KBM-7 (cell line): Measurements from ENCODE around the gene GSG1.
"Not testable (repeated sequence)": the region's sequence is repeated elsewhere in the genome, so short reads cannot be mapped to it uniquely, and the experiment has no call there.

Experiments
- DNase-seq: peaks from one replicate; pipeline ENCODE4 v3.0.0-alpha.2; 2015
- in situ Hi-C: fragments of 300-500 bp; cut with MboI; formaldehyde crosslinking; loops from 2 replicates; pipeline ENCODE4 v1.14.3; 2020; ENCODE audit warnings: low sequenced_read_pairs, low pct_unique_long_range_greater_than_20kb, mixed read lengths

GSG1 gene

GRCh38 chr12:13038491-13039161 is 64.8 kb downstream of the GSG1 start:
- DNase-seq = no peak
- in situ Hi-C loops = no loop called here

- in situ Hi-C loops = no loop called here
- no peak for DNase-seq
These were observed 66.6 kb downstream of the GSG1 start for GRCh38 chr12:13036881-13037280.

- in situ Hi-C loops, DNase-seq: not testable (repeated sequence)
These were observed 68.1 kb downstream of the GSG1 start for GRCh38 chr12:13035335-13035734.
